ENCODE data around the gene LMF2.

Gene LMF2

DNA sequence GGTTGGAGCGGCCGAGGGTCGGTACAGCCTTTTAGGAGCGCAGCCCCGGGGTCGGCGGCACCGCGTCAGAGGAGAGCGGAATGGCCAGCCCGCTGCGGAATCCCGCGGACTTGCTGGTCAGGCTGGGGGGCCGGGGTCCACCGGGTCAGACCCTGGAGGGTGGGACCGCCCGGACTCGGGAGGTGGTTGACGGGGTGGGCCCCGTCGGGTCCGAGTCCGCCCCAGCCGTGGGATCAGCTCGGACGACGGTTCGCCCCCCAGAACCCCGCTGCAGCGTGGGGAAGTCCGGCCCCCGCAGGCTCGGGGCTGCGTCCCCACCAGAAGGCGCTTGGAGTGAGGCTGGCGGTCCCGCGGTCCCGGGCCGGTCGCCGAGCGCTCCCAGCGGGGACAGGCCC, 26.5 kb downstream of the LMF2 start:
- DNase-seq, result no peak

DNA sequence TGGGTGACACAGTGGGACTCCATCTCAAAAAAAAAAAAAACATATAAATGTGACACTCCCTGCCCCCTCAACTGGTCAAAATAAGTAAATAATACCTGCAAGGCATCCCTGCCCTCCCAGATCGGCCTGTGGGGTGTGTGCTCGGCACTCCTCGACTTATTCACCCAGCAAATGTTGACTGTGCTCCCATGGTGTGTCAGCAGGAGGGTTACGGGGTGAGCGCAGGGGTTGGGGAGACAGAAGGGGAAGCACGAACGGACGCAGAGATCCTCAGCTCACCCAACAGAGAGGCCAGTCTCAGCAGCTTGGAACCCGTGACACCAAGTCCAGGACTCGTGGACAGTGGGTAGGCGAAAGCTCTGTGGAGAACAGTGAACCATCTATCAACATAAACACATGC, 27.8 kb downstream of the LMF2 start:
- DNase-seq, result no peak

DNA sequence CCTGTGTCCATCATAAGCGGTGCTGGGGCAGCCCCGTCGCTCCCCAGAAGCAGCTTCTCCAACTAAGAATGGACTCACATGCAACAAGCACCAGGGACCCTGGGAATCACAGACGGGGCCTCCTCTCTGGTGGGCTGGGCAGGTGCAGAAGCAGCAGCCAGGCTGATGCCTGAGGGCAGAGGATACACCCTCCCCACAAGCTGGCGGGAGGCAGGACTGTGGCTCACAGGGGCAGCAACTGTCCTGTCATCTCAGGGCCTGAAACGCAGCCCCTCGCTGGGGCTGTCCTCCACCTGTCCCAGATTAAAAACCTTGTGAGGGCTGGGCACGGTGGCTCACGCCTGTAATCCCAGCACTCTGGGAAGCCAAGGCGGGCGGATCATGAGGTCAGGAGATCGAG, 29.6 kb downstream of the LMF2 start:
- no peak for DNase-seq

DNA sequence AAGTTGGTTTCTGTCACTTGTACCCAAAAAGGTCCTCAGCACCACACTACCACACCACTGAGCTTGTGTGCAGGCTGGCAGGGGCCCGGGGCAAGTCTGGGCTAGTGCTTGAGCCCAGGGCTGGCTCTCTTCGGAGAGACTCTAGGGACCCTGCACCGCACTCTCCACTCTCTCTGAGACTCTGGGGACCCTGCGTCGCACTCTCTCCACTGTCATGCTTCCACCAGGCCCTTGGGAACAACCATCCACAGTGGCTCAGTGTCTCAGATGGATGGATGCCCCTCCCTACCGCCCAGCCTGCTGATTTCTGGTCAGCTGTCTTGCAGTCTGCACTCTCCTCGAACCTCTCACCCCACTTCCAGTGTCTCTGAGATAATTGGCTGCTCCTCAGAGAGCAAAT, 30.6 kb downstream of the LMF2 start:
- no peak for DNase-seq

DNA sequence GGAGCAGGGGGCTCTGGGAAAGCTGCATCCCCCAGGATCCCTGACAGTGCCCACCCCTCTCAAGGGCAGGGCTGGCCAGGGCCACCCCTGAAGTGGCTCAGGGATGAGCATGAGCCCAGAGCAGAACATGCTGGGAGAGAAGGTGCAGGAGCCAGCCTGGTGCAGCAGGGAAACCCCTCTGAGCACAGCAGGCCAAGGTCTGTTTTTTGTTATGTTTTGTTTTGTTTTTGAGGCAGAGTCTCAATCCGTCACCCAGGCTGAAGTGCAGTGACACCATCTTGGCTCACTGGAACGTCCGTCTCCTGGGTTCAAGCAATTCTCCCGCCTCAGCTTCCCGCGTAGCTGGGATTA, 31.9 kb downstream of the LMF2 start:
- DNase-seq, result no peak

DNA sequence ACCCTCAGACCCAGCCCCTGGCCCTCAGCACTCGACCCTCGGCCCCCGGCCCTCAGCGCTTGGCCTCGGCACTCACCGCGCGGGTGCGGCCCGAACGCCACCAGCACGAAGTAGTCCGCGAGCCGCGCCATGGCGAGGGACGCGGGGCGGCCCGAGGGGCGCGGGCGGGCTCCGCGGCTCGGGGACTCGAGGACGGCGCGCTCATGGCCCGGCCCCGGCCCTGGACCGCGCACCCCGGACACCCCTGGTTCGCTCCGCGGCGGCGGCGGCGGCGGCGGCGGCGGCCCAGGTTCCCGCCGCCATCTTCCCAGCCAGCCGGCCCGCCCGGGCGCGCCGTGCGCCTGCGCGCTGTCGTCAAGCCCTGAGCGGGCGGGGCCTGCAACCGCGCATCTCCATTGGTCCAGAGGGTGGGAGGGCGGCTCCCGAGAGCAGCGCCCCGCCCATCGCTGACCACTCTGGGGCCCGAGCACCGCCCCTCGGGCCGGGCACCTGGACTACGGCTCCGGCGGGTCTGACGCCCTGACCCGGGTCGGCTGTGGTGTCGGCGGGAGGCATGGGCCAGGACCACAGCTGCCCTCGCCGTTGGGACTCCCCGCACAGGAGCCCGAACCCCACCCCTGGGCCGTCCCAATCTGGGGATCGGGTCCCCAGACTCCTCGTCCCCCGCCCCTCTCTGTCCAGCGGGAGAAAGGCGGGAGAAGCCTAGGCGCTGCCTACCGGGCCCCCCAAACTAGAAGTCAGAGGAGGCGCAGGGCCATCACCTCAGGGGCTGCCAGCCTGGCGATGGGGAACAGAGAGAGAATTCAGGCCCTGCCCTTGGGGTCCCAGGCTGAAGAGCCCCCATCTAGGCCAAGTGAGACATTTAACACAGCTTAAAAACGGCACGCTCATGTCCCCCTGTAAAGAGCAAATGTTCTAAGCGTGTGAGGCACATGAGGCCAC, 32.5 kb downstream of the LMF2 start, which contains the start of gene SBF1:
Gene SBF1 (minus strand): TSS at position 326 of the 942 bp plus-strand sequence. CDS start 195 bp downstream, at position 131.
- peak; percentile 93 for DNase-seq

DNA sequence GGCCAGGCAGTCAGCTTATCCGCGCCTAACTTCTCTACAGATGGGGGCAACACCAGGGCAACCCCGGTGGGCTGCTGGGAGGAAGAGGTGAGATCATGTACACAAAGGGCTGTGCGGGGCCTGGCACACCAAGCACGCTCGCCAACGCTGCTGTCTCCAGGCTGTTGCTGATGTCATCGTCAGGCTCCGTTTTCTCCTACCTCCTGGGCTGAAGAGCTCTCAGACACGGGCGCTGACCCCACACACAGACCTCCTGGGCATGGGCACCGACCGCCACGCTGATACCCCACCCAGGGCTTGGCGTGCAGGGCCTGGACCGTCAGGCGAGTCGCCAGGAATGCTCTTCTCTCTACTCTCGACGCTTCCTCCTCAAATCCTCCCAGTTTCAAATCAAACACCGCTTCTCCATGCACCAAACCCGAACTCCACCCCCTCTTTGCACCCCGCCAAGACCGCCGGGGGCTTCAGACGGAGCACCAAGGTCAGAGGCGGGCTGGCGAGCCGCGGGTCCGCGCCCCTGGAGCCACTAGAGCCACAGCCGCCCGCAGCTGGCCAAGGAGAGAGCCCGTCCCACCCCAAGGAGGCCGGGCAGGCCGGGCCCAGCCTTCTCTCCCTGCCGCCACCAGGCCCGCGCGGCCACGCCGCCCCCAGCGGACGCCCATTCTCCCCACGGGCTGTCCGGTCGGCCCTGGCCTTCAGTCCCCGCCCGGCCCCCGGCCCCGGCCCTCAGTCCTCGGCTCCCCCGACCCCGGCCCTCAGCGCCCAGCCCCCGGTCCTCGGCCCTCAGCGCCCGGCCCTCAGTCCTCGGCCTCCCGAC, 33.4 kb downstream of the LMF2 start:
- DNase-seq, result peak; percentile 59

DNA sequence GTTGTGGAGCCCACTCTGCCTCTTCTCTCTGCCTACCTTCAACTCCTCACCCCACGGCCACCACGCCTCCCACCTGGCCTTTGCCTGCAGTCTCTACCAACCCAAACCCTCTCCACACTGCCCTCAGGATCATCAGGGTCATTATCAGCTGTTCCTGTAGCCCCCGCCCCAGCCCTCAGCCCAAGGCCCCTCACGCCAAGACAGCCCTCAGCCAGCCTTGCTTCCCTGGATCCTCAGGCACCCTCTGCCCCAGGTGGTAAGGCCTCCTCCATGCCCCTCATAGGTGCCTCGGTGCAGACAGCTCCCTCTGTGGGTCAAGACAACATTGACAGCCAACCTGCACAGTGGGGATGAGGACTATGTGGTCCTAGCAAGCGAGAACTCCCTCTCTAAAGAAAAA, 34.4 kb downstream of the LMF2 start:
- peak; percentile 28 for DNase-seq

DNA sequence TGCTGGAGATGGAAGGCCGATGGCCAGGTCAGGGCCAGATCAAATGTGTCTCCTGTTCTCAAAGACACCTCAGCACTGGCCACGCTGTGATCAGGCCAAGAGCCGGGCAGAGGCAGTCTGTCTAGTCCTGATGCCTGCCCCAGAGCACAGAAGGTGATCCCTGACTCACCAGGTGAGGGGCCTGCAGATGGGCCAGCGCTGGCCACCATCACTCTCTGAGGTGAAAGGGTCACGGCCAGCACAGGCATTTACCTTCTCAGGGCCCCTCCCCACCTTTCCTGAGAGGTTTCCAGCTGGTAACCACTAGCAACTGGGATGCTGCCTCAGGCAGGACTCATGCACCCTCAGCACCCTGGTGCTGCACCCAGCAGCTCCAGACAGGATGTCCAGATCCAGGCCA, 35.5 kb downstream of the LMF2 start:
- DNase-seq, result no peak

DNA sequence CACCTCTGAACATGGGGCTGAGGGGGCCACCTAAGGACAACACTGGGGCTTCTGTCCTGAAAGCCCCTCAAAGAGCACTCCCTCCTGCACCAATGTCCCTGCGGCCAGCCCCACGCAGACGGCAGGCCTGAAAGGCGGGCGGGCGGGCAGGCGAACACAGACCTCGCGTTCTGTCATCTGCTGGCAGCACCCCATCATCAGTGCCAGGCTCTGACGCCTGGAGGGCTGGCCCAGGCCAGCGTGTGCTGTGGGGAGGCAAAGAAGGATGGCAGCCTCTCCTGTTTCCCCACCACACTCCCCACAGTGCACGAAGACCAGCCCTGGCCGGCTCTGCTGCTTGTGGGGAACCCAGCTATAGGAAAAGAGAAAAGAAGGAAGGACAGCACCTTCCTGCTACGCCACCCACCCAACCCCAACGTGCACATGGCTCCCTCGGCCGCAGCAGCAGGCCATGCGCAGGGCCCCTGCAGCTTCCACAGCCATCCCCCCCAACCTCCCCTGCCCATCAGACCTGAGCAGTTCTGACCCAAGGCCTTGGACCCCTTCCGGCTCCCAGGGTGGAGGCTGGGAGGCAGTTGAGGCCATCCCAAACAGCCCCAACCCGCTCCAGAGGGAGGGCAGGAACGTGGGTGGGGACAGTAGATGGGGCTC, 36.2 kb downstream of the LMF2 start:
- no peak for DNase-seq

DNA sequence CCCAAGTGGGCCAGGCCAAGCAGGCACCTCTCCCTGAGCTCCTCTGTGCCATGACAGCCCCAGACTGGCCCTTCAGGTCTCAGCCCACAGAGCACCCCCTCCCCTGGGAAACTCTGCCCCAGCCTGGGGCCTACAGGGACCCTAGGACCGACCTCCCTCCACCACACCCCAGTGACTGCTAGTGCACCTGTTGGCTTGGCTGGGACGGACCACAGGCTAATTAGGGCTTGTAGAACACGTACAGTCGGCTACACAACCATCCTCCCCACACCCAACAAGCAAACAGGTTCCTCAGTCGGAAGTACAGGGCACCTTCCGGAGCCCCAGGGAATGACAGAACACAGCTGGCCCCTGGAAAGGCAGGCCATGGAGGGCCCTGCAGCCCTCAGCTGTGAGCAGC, 37.0 kb downstream of the LMF2 start:
- DNase-seq, result no peak

DNA sequence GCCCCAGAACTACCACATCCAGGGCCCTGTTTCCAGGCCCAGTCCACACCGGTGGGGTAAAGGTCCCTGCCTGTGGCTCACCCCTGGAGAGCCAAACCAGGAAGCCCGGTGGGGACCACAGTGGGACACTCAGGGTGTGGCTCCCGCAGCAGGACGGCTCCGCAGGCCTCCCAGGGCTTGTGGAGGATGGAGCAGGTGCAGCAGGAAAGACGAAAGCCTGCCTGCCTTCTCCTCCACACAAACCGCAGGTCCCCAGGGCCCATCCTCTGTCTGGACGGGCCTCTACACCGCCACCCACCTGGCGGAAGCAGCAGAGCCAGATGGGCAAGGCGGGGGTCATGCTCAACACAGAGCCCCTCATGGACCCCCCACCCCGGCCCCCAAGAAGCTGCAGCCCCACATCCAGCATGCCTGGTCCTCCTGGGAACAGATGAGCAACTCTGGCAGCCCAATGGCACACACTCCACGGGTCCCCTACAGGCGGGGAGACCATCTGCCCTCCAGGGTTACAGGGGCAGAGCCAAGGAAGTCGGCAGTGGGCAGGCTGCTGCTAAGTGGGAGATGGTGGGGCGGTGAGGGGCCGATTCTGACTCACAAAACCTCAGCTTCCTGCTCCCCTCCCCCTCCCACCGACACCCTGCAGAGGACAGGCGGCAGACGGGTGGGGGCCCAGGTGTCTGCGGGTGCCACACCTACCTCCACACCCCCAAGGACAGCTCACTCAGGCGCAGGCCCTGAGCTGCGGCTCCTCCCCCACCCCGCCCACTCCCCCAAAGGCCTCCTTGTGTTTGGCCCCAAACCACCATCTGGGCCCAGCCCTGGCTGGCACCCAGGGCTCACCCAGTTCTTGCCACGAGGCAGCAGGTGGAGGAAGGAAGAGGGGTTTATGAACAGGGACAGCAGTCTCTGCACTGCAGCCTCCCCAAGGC, 37.9 kb downstream of the LMF2 start:
- no peak for DNase-seq

DNA sequence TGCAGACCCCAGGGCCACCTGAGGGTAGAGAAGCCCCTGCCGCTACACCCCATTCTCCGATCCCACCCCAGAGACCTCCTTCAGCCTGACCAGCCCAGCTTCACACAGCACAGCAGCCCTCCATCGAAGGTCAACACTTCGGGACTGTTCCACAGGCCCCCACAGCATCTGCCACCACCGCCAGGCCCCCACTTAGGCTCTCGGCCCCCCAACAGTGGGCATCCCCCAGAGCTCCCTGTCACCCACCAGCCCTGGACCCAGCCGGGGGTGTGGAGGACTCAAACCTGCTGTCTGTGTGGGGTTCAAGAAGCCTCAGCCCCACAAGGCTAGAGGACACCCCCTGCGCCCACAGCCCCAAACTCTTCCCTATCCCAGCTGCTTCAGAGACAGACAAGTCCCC, 38.9 kb downstream of the LMF2 start:
- no peak for DNase-seq

DNA sequence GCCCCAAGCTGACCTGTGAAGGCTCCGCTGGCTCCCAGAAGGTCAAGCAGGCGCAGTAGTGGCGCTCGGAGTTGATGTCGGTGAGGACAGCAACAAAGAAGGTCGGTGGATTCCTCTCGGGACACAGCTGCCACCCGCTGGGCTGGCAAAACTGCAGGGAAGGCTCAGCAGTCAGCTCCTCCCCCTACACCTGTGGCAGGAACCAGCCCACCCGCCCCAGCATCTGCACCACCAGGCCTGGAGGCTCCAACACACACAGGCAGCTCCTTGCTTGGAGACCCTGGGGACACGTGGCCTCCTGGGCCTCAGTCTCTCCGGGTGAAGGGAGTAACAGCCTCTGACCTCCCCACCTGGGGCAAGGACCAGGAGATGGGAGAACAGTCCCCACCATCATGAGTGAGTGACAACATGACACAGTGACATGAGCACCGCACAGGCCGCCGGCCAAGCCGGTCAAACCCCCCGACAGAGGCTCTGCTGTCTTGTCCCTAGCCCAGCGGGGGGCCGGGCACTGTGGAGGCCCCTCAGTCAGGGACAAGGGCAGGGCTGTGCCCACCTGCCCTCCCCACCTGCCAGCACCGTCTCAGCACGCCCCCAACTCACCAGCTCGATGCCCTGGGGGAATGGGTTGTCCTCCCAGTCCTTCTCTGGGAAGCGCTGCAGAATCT, 39.6 kb downstream of the LMF2 start:
- no peak for DNase-seq

DNA sequence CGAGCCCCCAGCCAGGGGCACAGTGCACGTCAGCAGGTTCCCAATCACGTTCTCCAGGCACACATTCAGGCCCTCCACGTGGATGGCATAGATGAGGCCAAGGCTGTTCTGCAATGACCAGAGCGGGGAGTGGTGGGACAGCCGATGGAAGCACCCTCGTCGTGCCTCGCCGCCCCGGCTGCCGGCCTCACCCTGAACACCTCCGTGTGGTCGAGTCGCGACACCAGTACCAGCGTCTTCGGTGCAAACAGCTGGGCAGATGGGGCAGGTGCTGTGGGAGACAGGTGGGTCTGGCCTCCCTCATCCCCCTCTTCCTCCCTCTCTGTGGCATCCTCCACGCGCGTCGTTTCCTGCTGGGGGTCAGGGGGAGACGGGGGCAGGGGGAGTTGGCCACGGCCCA, 40.2 kb downstream of the LMF2 start:
- no peak for DNase-seq

DNA sequence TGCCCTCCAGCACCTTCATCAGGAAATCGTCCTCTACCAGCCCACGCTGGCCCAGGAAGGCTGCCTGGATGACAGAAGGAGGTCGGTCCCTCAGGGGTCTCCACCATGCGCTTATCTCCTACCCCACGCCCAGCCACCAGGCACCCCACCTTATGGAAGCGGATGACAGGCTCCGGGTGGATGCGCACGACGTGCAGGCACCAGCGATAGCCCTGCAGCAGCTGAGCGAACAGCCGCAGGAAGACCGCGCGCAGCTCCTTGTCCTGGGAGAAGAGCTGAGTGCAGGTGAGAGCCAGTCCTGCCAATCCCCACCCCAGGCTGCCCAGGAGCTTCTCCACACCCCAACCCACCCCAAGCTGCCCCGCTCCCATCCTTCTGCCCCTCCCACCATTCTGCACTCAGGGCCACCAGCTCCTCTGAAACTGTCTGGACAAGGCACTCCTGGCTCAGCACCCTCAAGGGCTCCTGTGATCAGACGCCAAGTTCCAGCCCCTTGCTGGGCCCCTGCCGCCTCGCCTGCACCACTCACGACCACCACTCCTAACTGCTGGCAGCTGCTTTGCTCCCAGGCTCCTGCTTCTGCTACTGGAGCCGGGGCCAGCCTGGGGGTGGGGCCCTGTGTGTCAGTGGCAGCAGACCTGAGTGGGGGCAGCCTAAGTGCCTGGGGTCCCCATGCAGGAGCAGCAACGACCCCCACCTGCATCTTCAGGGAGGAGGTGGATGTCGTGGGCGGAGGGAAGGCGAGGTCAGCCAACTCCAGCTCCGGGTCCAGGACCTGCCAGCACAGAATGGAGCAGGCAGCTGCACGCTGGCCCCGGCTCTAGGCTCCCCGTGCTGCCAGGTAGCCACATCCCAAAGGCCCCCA, 42.2 kb downstream of the LMF2 start:
- DNase-seq, result no peak

DNA sequence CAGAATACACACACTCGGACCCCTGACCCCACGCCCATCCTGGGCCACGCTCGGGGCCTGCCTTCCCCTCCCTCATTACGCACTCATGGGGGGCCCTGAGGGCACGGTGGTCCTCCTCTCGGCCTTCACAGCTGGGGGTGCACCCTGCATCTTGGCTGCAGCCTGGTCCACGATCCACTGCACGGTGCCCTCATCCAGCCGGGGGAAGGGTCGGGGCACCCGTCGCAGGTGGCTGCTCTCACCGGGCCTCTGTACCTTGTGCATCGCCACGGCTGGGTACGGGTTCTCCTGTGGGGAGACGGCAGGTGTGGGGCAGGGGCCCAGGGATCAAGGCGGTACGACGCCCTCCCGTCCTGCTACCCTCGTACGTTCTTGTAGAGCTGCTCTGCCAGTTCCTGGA, 43.1 kb downstream of the LMF2 start:
- DNase-seq, result no peak

DNA sequence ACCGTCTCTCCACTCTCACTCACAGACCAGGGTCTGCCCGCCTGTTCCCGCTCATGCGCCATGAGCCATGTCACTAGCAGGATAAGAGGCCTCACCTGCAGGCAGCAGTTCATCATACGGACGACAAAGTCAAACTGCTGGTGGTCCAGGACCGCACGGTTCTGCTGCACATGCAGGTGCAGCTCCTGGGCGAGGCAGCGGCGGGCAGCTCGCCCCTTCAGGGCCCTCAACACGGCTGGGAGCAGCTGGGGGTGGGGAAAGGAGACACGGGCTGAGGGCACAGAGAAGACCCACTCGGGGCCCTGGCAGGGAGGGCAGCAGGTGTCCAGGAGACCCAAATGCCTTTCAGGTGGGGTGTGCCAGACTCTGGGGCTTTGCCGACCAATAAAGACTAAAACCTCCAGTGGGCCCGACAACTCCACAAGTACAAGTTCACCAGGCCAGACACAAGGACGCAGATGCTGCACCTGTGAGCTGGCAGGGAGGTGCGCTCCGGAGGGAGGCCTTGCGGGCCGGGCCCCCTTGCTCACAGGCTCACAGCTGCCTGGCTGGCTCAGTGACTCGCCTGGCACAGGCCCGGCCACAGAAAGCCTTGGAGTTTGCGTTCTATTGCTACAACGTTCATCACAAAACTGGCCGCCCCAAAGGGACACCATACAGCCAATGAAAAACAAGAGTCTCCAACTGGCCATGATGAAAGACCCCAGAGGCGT, 44.2 kb downstream of the LMF2 start:
- no peak for DNase-seq

DNA sequence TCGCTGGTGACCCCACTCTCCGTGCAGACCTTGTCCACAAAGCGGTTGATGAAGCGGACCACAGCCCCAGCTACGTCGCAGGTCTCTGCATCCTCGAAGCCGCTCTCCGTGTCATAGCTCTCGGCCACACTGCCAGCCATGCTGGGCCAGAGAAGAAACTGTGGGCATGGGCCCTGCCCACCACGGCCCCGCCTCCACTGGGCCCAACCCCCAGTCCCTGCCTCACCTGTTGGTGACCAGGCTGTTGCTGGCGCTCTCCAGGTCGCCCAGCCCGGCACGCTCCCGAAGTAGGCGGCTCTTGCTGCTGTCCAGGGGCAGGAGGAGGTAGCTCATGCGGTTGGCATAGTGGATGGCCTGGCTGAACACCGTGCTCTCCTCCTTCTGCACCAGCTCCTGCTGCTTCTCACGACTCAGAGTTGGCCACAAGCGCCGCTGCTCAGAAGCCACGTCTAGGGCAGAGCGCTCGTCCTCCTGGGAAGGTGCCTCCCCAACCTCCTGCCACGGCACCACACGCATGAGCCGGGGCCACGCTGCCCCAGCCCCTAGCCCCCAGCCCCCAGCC, 45.4 kb downstream of the LMF2 start:
- no peak for DNase-seq

DNA sequence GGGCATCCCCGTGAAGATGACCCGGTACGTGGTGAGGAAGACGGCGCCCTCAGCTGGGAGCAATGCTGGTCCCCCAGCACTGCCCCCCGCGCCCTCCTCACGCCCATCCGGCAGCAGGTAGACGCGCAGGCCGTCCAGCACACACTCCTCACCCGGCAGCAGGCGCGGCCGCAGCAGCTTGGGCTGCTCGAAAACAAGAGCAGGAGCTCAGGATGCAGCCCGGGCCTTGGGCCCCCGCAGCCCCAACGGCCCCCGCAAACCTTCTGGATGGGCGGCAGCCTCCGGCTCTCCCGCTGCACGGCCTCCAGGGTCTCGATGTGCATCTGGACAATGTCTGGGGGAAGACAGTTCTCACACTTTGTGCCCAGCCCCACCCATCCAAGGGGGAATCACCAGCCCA, 46.0 kb downstream of the LMF2 start:
- no peak for DNase-seq
